Nephron (organoid): ENCODE measurements around the gene GNL3.
"Not testable (repeated sequence)": the region's sequence is repeated elsewhere in the genome, so short reads cannot be mapped to it uniquely, and the experiment has no call there.

ENCODE experiments used
- H3K27ac Mint-ChIP-seq, 3 experiments: 2 replicates each; pipeline ENCODE4 v1.8.0; 2020; ENCODE audit warnings: mixed read lengths in 3 of 3, mild to moderate bottlenecking in 2 of 3, moderate library complexity in 1 of 3
- H3K27me3 Mint-ChIP-seq: 2 replicates; pipeline ENCODE4 v1.8.0; 2021; ENCODE audit warnings: low read depth, mild to moderate bottlenecking, moderate library complexity, mixed read lengths
- H3K36me3 Mint-ChIP-seq: 2 replicates; pipeline ENCODE4 v1.8.0; 2020; ENCODE audit warnings: low read depth, mixed read lengths
- H3K4me1 Mint-ChIP-seq: 2 replicates; pipeline ENCODE4 v1.8.0; 2020; ENCODE audit warnings: mixed read lengths
- H3K4me3 Mint-ChIP-seq, 3 experiments: 2 replicates each; pipeline ENCODE4 v1.8.0; 2020; ENCODE audit warnings: mild to moderate bottlenecking in 3 of 3, mixed read lengths in 3 of 3, moderate library complexity in 2 of 3
- H3K9me3 Mint-ChIP-seq: 2 replicates; pipeline ENCODE4 v1.8.0; 2020; ENCODE audit warnings: mixed read lengths
- CTCF ChIP-seq, 3 experiments: fragments of 200-600 bp; sonication (generic); IDR thresholded peaks; one replicate each; pipeline ENCODE4 v1.5.0; 2021; ENCODE audit warnings: antibody characterized with exemption in 3 of 3; ENCODE audit not compliant: unreplicated experiment in 3 of 3

The GNL3 gene

GRCh38 chr3:52721002-52721729 is 35.3 kb downstream of the GNL3 start:
- Mint-ChIP-seq H3K27me3 (no peaks in the 10 kb centered on the region), H3K4me3 (no peak overlapping the region), H3K27ac (no peak overlapping the region), H3K9me3 (peaks cover 15% of the 10 kb centered on the region), H3K4me1 (no peaks in the 10 kb centered on the region), H3K36me3 (peaks cover 73% of the 10 kb centered on the region)
- no peak for TF ChIP-seq CTCF (IDR thresholded peaks at IDR 0.05; ENCODE audit: unreplicated experiment in 3 of 3)

- H3K36me3 Mint-ChIP-seq: peaks cover 69% of the 10 kb centered on the region
Observed at GRCh38 chr3:52721730-52722008, 35.8 kb downstream of the GNL3 start.

GRCh38 chr3:52722491-52722890 is 36.7 kb downstream of the GNL3 start:
- Mint-ChIP-seq H3K4me3 (no peak overlapping the region), H3K27ac (no peak overlapping the region), H3K4me1 (no peaks in the 10 kb centered on the region), H3K36me3 (peaks cover 71% of the 10 kb centered on the region), H3K27me3 (no peaks in the 10 kb centered on the region), H3K9me3 (peaks cover 15% of the 10 kb centered on the region)
- TF ChIP-seq CTCF (IDR thresholded peaks at IDR 0.05; ENCODE audit: unreplicated experiment in 3 of 3): no peak

More at GRCh38 chr3:52721730-52722008, 35.8 kb downstream of the GNL3 start:
- Mint-ChIP-seq H3K27me3 (no peaks in the 10 kb centered on the region), H3K4me1 (no peaks in the 10 kb centered on the region), H3K27ac (no peak overlapping the region), H3K4me3 (no peak overlapping the region), H3K9me3 (peaks cover 15% of the 10 kb centered on the region)
- no peak for TF ChIP-seq CTCF (IDR thresholded peaks at IDR 0.05; ENCODE audit: unreplicated experiment in 3 of 3)

- Mint-ChIP-seq H3K4me3 (no peak overlapping the region), H3K4me1 (no peaks in the 10 kb centered on the region), H3K27ac (no peak overlapping the region), H3K36me3 (peaks cover 79% of the 10 kb centered on the region), H3K9me3 (peaks cover 23% of the 10 kb centered on the region), H3K27me3 (no peaks in the 10 kb centered on the region)
- no peak for TF ChIP-seq CTCF (IDR thresholded peaks at IDR 0.05; ENCODE audit: unreplicated experiment in 3 of 3)
Observed at GRCh38 chr3:52723935-52724334, 38.1 kb downstream of the GNL3 start.

- no peak overlapping the region for H3K27ac Mint-ChIP-seq
- H3K27me3 Mint-ChIP-seq: no peaks in the 10 kb centered on the region
- peaks cover 25% of the 10 kb centered on the region for H3K9me3 Mint-ChIP-seq
- peaks cover 79% of the 10 kb centered on the region for H3K36me3 Mint-ChIP-seq
- TF ChIP-seq CTCF (IDR thresholded peaks at IDR 0.05; ENCODE audit: unreplicated experiment in 3 of 3): no peak
- H3K4me3 Mint-ChIP-seq: no peak overlapping the region
- no peaks in the 10 kb centered on the region for H3K4me1 Mint-ChIP-seq
Observed at GRCh38 chr3:52724511-52724910, 38.7 kb downstream of the GNL3 start.

- H3K27ac Mint-ChIP-seq, H3K4me1 Mint-ChIP-seq, H3K4me3 Mint-ChIP-seq, H3K27me3 Mint-ChIP-seq: not testable (repeated sequence)
- Mint-ChIP-seq H3K36me3 (peaks cover 85% of the 10 kb centered on the region), H3K9me3 (peaks cover 23% of the 10 kb centered on the region)
Observed at GRCh38 chr3:52728753-52729152, 42.9 kb downstream of the GNL3 start.
